SU-DHL-6 (cell line): ENCODE results near the gene ABCB11.

Source experiments
- H2AFZ ChIP-seq: fragments of 200-600 bp; sonication (generic); 2 replicates; pipeline ENCODE4 v1.6.1; 2014; ENCODE audit warnings: low read depth, mild to moderate bottlenecking, moderate library complexity, mixed read lengths, antibody characterized with exemption, low read length; ENCODE audit not compliant: severe bottlenecking
- H3F3A ChIP-seq: fragments of 200-600 bp; shearing (Covaris generic); 2 replicates; pipeline ENCODE4 v1.6.0; 2016; ENCODE audit warnings: antibody characterized with exemption, mild to moderate bottlenecking; ENCODE audit not compliant: insufficient read depth
- H3K27ac ChIP-seq: fragments of 200-600 bp; sonication (generic); 2 replicates; pipeline ENCODE4 v1.5.1; 2016; ENCODE audit warnings: low read depth, mild to moderate bottlenecking, low read length, moderate library complexity, mixed read lengths
- H3K27me3 ChIP-seq: fragments of 200-600 bp; sonication (generic), shearing (Covaris generic); 2 replicates; pipeline ENCODE4 v1.6.0; 2014; ENCODE audit warnings: mild to moderate bottlenecking, low read length
- H3K36me3 ChIP-seq: fragments of 200-600 bp; sonication (generic); 2 replicates; pipeline ENCODE4 v1.6.1; 2014; ENCODE audit warnings: mild to moderate bottlenecking, low read length, mixed read lengths
- H3K4me2 ChIP-seq: fragments of 300-600, 200-600 bp; shearing (Covaris generic), sonication (generic); 2 replicates; pipeline ENCODE4 v1.6.0; 2014; ENCODE audit warnings: low read length, low read depth, mild to moderate bottlenecking; ENCODE audit not compliant: poor library complexity, severe bottlenecking
- H3K4me3 ChIP-seq: fragments of 200-600 bp; sonication (generic); 2 replicates; pipeline ENCODE4 v1.5.1; 2014; ENCODE audit warnings: antibody characterized with exemption, low read length, mild to moderate bottlenecking, mixed read lengths; ENCODE audit not compliant: insufficient read depth, poor library complexity, severe bottlenecking
- H3K79me2 ChIP-seq: fragments of 200-600 bp; sonication (generic); 2 replicates; pipeline ENCODE4 v1.6.1; 2014; ENCODE audit warnings: mild to moderate bottlenecking, low read length, moderate library complexity; ENCODE audit not compliant: insufficient read depth
- H3K9ac ChIP-seq: fragments of 200-600 bp; sonication (generic); 2 replicates; pipeline ENCODE4 v1.7.0; 2014; ENCODE audit warnings: mild to moderate bottlenecking, low read length
- H3K9me2 ChIP-seq: fragments of 200-600 bp; sonication (generic); replicated peaks from 2 replicates; pipeline ENCODE4 v1.6.1; 2014; ENCODE audit warnings: low read length; ENCODE audit not compliant: insufficient read depth
- H3K9me3 ChIP-seq: fragments of 200-600 bp; sonication (generic); 2 replicates; pipeline ENCODE4 v1.6.1; 2014; ENCODE audit warnings: low read length, mixed read lengths; ENCODE audit not compliant: insufficient read depth
- H4K20me1 ChIP-seq: fragments of 200-600 bp; sonication (generic); 2 replicates; pipeline ENCODE4 v1.6.1; 2014; ENCODE audit warnings: low read depth, mild to moderate bottlenecking, antibody characterized with exemption, low read length, moderate library complexity, mixed read lengths
- EZH2phosphoT487 ChIP-seq: fragments of 200-600 bp; sonication (generic), shearing (Covaris generic); conservative IDR thresholded peaks from 2 replicates; pipeline ENCODE4 v1.6.1; 2018; ENCODE audit warnings: mild to moderate bottlenecking, antibody characterized with exemption, low read length, moderate library complexity, mixed read lengths
- TF ChIP-seq, protein P1 (sequence below): fragments of 200-600 bp; sonication (generic); IDR thresholded peaks from one replicate; pipeline ENCODE4 v1.5.1; 2017; ENCODE audit warnings: antibody characterized with exemption, mild to moderate bottlenecking, low read length, moderate library complexity; ENCODE audit not compliant: insufficient read depth, poor library complexity, severe bottlenecking

ABCB11 gene

DNA sequence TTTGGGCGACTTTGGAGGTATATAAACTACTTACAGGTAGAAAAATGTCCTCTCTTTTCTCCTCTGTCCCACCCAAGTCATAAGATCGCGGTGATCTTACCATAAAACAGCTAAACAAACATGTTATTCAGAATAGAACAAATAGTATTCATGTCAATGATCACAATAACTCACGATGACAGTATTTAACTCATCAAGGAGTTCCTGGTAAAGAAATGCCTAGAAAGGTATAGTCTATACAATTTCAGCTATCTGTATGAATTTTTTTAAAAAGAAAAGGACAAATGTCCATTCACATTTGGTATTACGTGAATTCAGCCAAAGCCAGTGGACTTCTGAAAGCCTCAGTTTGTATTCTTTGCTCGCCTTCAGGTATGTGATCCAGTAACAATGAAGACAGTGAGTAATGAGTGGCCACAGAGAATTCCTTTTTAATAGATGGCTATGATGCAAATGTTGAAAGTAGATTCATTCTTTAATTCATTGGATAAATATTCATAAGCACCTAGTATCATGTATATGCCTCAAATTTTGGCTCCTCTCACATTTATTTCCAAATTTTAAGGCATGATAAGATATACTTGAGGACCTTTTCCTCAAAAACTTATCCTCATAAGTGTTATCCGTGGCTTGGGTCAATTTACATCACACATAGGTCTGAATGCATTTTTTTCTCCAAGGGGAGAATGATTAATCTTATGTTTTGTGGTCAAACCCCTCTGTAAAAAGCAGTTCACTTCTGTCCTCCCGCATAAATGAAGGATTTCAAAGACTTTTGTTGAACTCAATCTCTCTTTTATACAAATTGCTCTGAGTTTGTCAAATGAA, 20.3 kb downstream of the ABCB11 start:
- no peak for TF ChIP-seq EZH2phosphoT487
- TF ChIP-seq, protein P1, sequence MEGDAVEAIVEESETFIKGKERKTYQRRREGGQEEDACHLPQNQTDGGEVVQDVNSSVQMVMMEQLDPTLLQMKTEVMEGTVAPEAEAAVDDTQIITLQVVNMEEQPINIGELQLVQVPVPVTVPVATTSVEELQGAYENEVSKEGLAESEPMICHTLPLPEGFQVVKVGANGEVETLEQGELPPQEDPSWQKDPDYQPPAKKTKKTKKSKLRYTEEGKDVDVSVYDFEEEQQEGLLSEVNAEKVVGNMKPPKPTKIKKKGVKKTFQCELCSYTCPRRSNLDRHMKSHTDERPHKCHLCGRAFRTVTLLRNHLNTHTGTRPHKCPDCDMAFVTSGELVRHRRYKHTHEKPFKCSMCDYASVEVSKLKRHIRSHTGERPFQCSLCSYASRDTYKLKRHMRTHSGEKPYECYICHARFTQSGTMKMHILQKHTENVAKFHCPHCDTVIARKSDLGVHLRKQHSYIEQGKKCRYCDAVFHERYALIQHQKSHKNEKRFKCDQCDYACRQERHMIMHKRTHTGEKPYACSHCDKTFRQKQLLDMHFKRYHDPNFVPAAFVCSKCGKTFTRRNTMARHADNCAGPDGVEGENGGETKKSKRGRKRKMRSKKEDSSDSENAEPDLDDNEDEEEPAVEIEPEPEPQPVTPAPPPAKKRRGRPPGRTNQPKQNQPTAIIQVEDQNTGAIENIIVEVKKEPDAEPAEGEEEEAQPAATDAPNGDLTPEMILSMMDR, result no peak
- no peaks in the 10 kb centered on the region for H3K9me2 ChIP-seq
- no peaks in the 10 kb centered on the region for H3K9me3 ChIP-seq
- no peaks in the 10 kb centered on the region for H3K79me2 ChIP-seq
- H3F3A ChIP-seq, result no peaks in the 10 kb centered on the region
- no peak overlapping the region for H3K4me2 ChIP-seq
- no peak overlapping the region for H3K4me3 ChIP-seq
- no peaks in the 10 kb centered on the region for H3K36me3 ChIP-seq
- H3K27ac ChIP-seq, result no peak overlapping the region
- no peak overlapping the region for H2AFZ ChIP-seq
- H3K9ac ChIP-seq, result no peak overlapping the region
- no peaks in the 10 kb centered on the region for H3K27me3 ChIP-seq
- no peaks in the 10 kb centered on the region for H4K20me1 ChIP-seq

DNA sequence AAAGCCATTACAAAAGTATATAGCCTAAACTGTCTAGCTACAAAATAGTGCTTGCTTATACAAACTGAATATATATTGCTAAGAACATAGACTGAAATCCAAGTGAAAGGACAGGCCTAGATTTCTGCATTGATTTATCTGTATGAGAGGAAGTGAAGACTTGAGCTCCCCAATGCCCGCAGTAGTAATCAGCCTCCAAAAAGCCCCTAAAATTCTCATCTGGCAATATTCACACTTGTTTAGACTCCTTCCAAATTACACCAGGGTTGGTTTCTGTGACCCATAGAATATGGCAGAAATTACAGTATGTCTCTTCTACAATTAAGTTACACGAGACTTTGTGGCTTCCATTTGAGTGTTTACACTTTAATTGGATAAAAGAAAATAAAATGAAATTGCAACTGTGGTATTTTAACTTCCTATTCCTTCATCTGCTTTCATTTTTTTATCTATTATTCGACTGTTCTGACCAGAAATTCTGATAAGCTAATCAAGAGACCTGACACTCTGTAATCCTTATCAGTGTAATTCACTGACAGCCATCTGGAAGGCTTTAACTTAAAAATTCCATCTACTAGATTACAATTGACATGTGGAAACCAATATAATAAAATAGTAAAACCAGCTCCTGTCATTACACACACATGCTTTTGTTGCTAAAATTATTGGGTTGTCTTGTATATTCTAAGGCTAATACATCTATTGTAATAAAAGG, 21.1 kb downstream of the ABCB11 start:
- no peaks in the 10 kb centered on the region for H3K27me3 ChIP-seq
- no peak for TF ChIP-seq EZH2phosphoT487
- TF ChIP-seq, protein P1, result no peak
- no peaks in the 10 kb centered on the region for H3K9me2 ChIP-seq
- no peak overlapping the region for H3K4me3 ChIP-seq
- no peak overlapping the region for H2AFZ ChIP-seq
- H3K9me3 ChIP-seq, result no peaks in the 10 kb centered on the region
- no peaks in the 10 kb centered on the region for H3K36me3 ChIP-seq
- H3K27ac ChIP-seq, result no peak overlapping the region
- no peaks in the 10 kb centered on the region for H3F3A ChIP-seq
- no peak overlapping the region for H3K4me2 ChIP-seq
- no peak overlapping the region for H3K9ac ChIP-seq
- H4K20me1 ChIP-seq, result no peaks in the 10 kb centered on the region
- no peaks in the 10 kb centered on the region for H3K79me2 ChIP-seq

DNA sequence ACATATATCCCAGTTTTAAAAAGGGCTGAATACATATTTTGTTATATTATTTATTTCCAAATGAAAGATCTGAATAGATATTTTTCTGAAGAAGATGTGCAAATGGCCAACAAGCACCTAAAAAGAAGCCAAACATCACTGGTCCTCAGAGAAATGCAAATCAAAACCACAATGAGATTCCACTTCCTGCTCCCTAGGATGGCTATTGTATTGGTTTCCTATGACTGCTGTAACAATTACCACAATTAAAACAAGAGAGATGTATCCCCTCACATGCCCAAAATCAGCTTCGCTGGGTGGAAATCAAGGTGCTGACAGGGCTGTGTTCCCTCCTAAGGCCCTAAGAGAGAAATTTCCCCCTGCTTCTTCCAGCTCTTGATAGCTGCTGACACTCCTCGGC, 23.2 kb downstream of the ABCB11 start:
- Histone ChIP-seq H2AFZ (no peak overlapping the region), H4K20me1 (no peaks in the 10 kb centered on the region), H3K27ac (no peak overlapping the region), H3K4me3 (no peak overlapping the region), H3K27me3 (no peaks in the 10 kb centered on the region), H3K4me2 (no peak overlapping the region), H3K79me2 (no peaks in the 10 kb centered on the region), H3K9me2 (no peaks in the 10 kb centered on the region), H3K9me3 (no peaks in the 10 kb centered on the region), H3F3A (no peaks in the 10 kb centered on the region), H3K9ac (no peak overlapping the region), H3K36me3 (no peaks in the 10 kb centered on the region)
- no peak for TF ChIP-seq EZH2phosphoT487
- TF ChIP-seq, protein P1, result no peak
